Measurements from ENCODE around the gene TBL1Y.

DNA sequence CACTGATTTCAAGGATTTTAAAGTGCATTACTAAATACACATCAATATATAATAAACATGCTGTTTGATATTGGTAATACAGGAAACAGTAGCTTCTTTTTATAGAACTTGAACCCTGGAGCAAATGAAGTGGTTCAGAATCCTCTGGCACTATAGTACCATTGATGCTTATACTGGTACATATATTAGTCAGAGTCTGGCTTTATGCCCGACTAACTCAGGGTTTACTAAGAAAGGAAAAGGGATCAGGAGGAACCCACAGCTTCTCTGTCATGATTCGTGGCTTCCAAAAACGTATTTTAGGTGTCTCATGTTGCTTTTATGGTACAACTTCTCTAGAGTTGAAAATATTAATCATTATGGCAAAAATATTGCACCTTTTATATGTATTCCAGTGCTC is 72.7 kb downstream of the TBL1Y start:
- TF ChIP-seq POLR2AphosphoS5 (IDR thresholded peaks at IDR 0.05; ENCODE audit: low read depth) = no peak
- TF ChIP-seq GABPA (IDR thresholded peaks at IDR 0.05; ENCODE audit: low read depth) = no peak

All from HL-60 (cell line).